ENCODE measurements around the gene FAM193A.
"Not testable (repeated sequence)": the region's sequence is repeated elsewhere in the genome, so short reads cannot be mapped to it uniquely, and the experiment has no call there.

FAM193A gene, protein sequence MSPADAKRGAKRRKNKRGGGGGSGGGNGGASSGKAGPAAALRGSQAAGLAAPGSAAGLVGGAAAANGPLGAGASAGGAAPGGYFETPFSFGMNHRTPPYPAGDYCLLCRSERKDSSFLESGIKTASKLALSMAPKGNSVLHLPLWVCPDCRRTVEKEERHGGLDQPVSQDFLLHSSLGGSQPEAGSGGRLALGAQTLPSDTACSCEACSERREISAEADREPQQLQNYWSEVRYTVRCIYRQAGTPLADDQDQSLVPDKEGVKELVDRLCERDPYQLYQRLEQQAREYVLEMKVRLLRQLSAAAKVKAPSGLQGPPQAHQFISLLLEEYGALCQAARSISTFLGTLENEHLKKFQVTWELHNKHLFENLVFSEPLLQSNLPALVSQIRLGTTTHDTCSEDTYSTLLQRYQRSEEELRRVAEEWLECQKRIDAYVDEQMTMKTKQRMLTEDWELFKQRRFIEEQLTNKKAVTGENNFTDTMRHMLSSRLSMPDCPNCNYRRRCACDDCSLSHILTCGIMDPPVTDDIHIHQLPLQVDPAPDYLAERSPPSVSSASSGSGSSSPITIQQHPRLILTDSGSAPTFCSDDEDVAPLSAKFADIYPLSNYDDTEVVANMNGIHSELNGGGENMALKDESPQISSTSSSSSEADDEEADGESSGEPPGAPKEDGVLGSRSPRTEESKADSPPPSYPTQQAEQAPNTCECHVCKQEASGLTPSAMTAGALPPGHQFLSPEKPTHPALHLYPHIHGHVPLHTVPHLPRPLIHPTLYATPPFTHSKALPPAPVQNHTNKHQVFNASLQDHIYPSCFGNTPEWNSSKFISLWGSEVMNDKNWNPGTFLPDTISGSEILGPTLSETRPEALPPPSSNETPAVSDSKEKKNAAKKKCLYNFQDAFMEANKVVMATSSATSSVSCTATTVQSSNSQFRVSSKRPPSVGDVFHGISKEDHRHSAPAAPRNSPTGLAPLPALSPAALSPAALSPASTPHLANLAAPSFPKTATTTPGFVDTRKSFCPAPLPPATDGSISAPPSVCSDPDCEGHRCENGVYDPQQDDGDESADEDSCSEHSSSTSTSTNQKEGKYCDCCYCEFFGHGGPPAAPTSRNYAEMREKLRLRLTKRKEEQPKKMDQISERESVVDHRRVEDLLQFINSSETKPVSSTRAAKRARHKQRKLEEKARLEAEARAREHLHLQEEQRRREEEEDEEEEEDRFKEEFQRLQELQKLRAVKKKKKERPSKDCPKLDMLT (N-terminal part only)

DNA sequence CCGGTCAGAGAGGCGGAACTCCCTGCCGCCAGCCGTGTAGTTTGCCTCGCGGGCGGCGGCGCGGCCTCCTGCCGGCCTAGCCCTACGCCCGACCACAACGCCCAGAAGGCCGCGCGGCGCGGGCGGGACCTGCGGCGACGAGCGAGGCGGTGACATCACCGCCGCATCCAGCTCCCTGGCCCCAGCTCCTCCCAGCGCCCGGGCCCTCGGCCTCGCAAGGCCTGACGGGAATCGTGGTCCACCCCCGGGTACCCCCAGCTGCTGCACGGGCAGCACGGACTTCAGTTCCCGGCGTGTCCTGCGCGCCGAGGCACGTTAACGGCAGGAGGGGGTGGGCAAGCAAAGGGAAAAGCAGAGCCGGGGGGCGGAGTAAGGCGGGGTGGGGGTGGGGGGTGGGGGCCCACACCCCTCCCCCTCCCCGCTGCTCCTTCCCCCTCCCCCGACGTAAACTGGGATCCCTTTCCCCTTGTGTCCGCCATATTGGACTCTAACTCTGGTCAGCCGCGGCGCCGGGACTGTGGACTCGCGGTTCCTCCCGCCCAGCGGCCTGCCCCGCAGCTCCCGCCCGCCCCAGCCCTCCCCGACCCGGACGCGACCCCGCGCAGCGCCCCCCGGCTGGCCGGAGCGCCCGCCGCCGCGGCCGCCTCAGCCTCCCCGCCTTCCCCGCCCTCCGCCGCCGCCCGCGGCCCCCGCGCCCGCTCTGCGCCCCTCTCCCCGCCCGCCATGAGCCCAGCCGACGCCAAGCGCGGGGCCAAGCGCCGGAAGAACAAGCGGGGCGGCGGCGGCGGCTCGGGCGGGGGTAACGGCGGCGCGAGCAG is at the start of gene FAM193A:
Gene FAM193A, plus strand, starts transcription at position 455 of the 818 bp plus-strand sequence. Its CDS starts 269 bp downstream, at position 724.
- DNase-seq: peak; percentile 99

DNA sequence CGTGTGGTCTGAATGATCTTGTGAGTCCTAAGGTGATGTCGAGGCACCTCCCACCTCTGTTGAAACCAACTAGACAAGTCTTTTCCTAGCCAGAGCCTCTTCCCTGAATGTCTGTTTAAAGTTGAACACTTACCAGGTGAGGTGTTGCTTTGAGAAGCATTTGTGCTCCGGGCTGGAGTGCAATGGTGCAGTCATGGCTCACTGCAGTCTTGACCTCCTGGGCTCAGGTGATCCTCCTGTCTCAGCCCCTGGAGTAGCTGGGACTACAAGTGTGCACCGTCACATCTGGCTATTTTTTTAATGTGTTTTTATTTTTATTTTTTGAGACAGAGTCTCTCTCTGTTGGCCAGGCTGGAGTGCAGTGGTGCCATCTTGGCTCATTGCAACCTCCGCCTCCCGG is 49.5 kb upstream of the FAM193A start:
- DNase-seq: no peak

DNA sequence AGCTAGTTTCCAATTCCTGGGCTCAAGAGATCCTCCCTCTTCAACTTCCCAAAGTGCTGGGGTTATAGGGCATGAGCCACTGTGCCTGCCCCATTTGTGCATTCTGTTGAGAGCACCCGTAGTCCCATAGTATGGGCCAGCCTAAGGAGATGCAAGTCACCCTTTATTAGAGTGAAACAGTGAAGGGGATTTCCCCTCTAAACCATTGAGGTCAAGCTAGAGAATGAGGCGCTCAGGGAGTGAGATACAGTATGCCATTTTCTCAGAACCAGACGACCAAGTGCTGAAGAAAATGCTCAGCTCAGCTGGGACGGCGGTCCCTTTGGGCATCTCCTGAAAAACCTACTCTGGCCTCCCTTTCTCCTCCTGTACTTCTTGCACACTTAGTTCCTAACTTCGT is 48.8 kb upstream of the FAM193A start:
- DNase-seq: no peak

DNA sequence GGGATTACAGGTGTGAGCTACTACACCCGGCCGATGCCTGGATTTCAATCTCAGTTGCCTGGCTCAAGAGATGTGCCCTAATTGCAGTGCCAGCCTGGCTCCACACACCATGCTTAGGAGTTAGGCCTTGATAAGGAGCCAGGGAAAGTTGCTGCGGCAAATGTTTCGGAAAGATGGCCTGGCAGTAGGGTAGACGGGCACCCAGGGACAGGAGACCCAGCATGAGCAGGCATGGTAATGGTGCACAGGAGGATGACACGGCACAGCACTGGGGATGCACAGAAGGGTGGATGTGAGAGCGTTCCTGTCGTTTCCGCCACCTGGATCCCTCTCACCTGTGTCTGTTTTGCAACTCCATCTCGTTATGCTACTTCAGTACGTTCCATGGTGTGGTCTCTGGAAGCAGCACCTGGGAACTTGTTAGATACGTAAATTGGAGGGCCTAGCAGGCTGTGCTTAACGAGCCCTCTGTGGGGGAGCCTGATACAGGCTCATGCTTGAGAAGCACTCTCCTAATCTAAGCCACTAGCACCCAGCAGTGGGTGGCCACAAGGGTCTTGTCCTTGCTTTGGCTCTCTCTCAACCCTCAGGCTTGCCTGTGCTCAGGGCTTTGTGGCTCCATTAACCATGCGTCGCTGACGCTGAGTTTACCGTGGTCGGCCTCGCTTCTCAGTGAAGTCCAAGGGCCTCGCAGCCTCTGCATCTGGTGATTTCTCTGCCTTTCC is 47.2 kb upstream of the FAM193A start:
- no peak for DNase-seq

DNA sequence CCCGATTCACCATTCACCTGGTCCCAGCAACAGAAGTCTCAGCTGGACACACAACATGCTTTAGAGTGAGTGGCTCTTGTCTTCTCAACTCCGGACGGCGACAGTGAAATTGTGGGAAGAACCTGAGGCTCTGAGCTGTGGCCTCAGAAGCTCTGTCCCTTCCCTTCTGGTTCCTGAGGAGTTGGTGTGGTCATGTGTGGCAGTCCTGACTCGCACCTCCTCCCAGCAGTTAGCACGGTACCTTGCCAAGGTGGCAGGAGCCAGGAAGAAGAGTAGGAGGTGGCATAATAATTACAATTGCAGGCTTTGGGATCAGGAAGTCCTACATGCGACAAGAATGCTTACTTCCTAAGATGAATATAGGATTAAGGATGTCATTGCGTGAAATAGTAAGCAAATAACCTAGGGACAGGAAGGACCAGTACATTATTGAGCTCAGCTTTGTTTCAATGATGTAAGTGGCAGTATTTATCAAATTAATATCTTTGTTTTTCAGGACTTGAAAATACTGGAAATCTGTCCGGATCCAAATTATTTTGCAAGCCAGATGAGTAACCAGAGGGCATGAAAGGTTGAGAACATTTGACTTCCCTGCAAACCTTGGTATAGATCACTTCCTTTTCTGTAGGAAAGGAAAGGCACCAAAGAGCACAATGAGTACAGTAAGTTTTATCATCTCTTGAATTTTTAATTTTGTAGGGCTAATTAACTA is 46.5 kb upstream of the FAM193A start:
- DNase-seq: no peak

DNA sequence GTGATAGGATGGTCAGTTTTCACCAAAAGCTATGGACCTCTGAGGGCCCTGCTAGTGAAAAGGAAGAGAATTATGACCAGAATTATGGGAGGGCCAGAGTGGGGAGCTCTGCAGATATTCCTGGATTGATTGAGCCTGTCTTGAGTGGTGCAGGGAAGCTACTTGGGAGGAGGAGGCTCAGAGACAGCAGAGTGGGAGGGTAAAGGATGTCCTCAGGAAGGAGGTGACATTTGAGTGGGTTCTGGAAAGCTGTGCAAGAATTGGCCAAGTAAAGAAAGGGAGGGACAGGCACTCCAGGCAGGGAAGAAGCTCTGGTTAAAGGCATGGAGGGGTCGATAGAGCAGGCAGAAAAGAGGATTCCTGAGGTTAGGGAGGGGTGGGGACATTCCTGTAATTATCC is 43.5 kb upstream of the FAM193A start:
- no peak for DNase-seq

DNA sequence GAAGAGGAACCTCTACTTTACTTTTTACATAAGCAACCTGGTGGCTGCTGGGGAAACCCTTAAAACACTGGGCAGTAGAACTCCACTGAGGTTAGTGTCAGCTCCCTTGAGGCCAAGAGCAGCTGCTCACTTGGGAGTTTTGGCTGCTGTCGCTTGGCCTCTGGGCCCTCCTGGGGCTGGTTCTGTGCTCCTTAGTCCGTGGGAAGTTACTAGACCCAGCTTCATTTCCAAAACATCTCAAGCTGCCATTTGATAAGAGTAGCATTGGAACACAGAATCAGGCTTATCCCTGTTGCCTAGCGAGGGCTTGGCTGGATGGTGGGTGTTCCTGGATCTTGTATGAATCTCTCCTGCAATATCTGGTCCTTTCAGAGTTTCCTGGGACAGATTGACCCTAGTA is 41.5 kb upstream of the FAM193A start:
- no peak for DNase-seq

DNA sequence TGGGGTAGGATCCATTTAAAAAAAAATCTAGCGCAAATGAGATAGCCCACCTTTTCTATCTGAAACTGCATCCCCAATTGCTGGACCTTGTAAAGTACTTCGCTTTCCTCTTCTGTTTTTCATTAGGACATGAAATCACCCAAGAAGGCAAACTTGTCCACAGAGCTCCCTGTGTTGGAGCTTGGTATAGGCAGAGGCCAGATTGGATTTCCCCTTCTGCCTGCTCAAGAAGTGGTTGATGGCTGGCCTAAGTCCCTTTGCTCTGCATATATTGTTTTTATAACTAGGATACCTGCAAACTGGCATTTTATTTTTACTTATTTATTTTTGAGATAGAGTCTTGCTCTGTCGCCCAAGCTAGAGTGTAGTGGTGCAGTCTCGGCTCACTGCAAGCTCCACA is 39.1 kb upstream of the FAM193A start:
- no peak for DNase-seq

DNA sequence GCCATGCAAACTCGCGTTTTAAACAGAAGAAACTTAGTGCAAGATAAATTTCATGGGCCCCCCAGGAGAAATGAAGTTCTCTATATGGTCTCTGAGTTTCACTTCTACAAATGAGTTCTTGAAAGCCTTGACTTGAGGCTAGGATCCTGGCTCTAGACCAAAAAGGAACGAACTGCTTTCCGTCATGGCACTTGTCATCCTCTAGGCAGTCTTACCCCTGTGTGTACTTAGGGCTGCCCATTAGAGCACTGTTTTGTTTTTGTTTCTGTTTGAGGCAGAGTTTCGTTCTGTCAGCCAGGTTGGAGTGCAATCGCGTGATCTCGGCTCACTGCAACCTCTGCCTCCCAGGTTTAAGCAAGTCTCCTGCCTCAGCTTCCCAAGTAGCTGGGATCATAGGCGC is 38.5 kb upstream of the FAM193A start:
- no peak for DNase-seq

DNA sequence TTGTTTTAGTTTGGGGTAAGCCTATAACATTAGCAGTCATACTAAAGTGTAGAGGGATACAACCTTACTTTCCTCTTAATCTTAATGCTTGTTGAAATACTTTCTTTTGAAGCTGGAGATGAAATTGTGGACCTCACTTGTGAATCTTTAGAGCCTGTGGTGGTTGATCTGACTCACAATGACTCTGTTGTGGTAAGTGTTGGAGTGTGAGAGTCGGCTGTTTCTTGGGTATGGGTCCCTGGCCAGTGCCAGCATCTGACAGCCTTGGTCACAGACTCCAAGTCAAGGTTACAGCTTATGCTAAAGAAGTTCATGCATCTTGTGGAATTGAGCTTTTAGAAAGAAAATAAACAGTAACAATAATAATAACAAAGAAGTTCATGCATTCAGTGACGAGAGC is 35.9 kb upstream of the FAM193A start:
- DNase-seq: no peak

DNA sequence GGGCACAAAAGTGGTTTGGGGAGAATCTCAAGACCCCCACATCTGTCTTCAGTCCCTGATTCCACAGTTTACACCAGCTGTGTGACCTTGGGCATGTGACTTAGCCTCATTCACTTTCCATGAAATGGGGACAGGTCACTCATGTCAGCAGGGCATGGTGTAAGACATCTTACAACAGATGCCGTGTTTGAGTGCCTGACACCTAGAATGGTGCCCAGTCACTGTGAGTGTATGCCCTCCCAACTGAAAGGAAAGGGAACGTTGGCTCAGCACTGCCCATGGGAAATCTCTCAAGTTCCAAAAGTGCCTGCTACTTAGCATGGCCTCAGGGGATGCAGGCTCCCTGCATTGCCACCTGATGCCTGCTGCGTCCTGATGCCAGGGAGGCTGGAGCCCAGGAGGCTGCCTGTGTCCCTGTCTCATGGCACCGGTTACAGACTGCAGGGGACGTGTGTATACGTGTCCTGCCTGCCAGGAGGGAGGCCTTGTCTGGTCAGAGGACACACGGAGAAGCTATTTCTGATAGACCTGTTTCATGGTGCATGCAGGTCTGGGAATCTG is 35.3 kb upstream of the FAM193A start:
- DNase-seq: no peak

DNA sequence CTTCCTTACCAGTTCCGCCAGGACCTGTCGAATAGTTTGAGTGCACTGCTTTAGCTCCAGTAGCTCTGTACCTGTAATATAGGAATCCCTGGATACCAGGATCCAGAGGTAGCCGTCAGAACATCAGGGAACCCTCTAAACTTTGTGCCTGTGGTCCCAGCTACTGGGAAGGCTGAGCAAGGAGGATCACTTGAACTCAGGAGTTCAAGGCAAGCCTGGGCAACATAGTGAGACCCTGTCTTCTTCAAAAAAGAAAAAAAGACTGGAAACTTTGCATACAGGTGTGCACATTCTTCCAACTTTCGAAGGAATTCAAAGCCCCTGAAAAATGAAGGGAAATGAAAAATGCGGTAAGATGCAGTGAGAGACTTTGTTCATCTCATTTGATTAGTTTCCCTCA is 32.6 kb upstream of the FAM193A start:
- DNase-seq: no peak

DNA sequence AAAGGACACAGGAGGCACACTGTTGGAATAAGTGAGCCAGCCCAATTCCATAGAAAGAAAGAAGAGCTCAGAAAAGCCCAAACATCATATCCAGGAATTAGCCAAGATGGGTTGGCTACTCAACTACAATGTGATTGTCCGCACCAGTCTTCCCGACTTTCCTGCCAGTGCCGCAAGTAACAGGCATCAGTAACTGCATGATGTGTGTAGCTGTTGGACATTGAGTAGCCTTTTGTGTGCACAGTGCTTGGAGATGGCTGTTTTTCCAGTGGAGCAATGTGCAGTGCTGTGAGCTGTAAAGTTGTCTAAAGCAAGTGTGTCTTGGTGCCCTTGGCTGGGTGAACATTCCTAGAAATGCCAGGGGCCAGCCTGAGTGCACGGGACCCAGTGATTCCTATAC is 29.2 kb upstream of the FAM193A start:
- no peak for DNase-seq

DNA sequence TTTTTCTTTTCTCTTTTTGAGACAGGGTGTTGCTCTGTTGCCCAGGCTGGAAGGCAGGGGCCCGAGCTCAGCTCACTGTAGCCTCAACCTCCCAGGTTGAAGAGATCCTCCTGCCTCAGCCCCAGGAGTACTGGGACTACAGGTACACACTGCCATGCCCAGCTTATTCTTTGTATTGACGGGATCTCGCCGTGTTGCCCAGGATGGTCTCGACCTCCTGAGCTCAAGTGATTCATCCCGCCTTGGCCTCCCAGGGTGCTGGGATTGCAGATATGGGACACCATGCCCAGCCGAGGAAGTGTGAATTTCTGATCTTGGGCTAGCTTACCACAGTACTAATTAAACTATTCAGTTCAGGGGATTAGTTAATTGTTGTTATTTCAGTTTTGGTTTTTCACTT is 28.6 kb upstream of the FAM193A start:
- DNase-seq: no peak

DNA sequence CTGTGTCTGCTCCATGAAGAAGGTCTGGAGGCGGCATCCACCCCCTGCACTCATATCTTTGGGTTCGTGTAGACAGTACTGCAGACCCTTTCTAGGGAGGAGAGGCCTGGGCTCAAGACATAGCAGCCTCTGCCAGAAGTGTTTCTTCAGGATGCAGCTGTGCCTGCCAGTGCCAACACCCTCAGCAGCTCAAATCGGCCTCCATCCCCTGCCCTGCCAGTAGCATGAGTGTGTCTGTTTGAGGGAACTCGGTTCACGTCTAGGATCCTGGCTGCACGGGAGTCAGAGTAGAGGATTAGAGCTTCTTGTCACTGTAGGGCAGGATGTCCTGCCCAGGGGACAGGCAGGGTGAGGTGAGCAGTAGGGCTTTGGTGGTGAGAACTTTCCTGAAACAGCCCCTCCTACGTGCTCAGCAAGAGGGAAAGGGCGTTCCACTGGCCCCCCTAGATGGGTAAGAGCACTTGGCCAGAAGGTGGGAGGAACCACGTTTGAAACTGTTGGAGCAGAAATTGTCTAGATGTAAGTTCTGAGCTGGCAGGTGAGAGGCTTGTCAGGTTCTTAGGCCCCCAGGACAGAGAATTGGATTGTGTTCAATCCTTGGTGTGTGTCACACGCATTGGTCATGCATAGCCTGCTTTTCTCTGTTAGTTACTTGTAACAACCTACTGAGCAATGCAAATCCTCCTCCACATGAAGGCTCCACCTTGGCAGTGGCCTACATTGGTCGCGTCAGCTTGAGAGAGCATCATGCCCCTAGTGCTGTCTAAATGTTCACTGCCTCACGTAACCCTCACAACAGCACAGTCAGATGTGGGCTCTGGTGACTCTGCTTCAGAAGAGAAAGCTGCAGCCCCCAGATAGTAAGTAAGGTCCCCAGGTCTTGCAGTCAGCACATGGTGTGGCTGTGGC is 25.8 kb upstream of the FAM193A start:
- no peak for DNase-seq

DNA sequence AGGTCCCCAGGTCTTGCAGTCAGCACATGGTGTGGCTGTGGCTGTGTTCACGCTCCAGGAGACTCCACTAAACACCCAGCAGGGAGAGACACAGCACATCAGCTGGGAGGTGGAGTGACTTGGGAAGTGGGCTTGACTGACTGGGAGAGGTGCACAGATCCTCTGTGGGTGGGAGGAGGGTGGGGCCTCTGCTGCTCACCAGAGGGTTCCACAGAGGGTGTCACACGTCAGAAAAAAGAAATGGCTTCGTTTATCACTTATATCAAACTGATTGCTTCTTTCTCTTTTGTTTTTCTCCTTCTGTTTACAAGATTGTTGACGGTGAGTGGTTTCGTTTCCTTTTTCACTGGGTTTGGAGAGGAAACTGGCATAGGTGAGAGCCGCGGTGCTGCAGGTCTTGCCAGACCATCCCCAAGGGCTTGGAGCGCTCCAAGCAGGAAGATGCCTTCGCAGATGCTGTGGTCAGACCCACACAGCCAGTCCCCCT is 24.8 kb upstream of the FAM193A start:
- no peak for DNase-seq

DNA sequence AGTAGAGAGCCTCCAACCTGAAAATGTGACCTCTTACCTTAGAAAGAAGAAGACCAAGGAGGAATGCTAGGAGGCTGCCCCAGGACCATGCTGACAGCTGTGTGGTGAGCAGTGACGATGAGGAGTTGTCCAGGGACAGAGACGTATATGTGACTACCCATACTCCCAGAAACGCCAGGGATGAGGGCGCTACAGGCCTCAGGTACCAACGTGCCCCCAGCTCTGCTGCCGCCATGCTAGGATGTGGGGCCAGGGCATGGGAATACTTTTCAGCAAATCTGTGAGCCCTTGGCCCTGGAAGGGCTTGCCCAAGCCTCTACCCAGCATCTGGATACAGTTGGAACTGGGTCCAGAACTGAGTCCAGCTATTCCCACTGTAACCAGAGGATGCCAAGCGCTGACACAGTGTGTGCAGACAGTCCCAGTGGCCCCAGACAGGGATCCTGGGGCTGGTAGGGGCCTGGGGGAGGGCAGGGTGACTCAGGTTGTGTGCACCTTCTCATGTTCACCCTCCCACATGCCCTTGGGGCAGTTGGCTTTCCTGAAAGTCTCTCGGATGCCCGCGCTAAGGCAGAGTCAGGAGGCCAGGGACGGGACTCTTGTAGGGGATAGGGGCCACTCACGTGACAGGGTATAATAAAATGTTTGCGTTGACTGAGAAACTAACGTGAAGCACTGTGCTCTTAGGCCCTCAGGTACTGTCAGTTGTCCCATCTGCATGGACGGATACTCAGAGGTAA is 23.9 kb upstream of the FAM193A start:
- no peak for DNase-seq

DNA sequence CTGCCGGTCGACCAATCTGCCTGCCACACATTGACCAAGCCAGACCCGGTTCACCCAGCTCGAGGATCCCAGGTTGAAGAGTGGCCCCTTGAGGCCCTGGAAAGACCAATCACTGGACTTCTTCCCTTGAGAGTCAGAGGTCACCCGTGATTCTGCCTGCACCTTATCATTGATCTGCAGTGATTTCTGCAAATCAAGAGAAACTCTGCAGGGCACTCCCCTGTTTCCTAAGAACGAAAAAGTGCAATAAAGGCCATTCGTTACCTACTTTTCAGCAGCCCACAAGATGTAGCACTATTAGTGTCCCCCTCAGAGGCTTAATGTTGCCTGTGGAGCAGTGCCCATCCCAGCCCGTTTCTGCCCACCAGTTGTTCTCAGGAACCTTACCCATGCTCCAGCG is 22.3 kb upstream of the FAM193A start:
- DNase-seq: not testable (repeated sequence)

DNA sequence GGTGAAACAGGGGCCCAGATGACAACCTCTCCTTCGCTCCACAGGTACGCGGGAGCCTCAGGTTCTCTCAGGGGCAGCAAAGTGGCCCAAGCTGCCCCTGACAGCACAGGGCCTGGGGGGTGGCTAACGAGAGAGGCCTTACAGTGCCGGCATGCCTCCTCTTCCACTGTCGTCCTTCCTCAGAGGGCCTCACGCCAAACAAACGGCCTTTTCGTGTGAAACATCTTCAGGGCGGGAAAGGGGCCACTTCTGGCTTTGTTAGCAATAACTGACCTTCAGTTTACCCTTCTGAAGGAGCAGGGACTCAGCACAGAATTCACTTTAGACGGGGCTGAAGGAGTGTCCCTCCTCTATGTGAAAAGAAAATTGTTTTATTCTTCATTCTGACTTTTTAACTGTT is 21.5 kb upstream of the FAM193A start:
- not testable (repeated sequence) for DNase-seq

All from NCI-H2029 (cell line).